Subcutaneous abdominal adipose tissue (tissue), 5 donors: Measurements from ENCODE around the gene AURKAIP1.
A peak's percentile ranks its signal among the peaks of the same experiment; 100 is the strongest.

Experiments used
- H3K27ac ChIP-seq: one replicate; pipeline ENCODE4 v1.7.0; 2013; ENCODE audit warnings: low read depth, mild to moderate bottlenecking, inconsistent platforms, low read length, moderate library complexity
- H3K27me3 ChIP-seq, 5 donors: one replicate each; pipeline ENCODE4 v1.7.0; 2013; ENCODE audit warnings: low read length in 5 of 5, inconsistent platforms in 1 of 5; ENCODE audit not compliant: control insufficient read depth in 5 of 5, insufficient read depth in 4 of 5
- H3K36me3 ChIP-seq, 5 donors: one replicate each; pipeline ENCODE4 v1.7.0; 2013; ENCODE audit warnings: low read length in 5 of 5; ENCODE audit not compliant: control insufficient read depth in 5 of 5, insufficient read depth in 5 of 5
- H3K4me1 ChIP-seq, 5 donors: one replicate each; pipeline ENCODE4 v1.7.0; 2013; ENCODE audit warnings: low read length in 5 of 5, mild to moderate bottlenecking in 3 of 5, moderate library complexity in 1 of 5; ENCODE audit not compliant: control insufficient read depth in 5 of 5, insufficient read depth in 5 of 5
- H3K4me3 ChIP-seq, 5 donors: one replicate each; pipeline ENCODE4 v1.7.0; 2013; ENCODE audit warnings: low read length in 5 of 5, low read depth in 1 of 5
- H3K9ac ChIP-seq, 5 donors: one replicate each; pipeline ENCODE4 v1.7.0; 2013; ENCODE audit warnings: low read length in 5 of 5, mild to moderate bottlenecking in 4 of 5, moderate library complexity in 3 of 5
- H3K9me3 ChIP-seq, 5 donors: one replicate each; pipeline ENCODE4 v1.7.0; 2013; ENCODE audit warnings: low read length in 5 of 5; ENCODE audit not compliant: control insufficient read depth in 5 of 5
- donor health status: healthy.
- donor health status: healthy.
- donor health status: healthy.
- donor health status: healthy.
- donor health status: healthy.

AURKAIP1 gene

DNA sequence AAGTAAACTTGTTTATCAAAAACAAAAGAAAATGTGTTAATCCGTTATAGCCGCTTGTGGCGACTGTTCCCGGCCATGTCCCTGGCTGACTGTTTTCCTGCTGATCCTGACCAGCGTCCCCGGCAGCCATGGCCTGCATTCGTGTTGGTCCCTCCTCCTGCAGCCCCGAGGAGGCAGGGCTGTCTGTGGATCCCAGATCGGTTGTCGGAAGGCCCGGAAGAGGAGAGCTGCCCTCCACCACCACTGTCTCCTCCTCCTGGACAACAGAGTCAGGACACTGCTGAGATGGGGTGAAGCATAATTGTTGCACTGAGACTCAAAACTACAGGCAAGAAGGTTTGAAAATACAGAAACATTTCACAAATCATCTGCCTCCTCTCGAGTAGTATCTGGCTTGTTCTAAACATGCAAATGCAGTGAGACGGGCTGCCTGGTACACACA lies 13.0 kb downstream of the AURKAIP1 start:
- H3K9me3 ChIP-seq: peaks cover 0 to 6% (median 0%) of the 10 kb centered on the region in 5 donors
- H3K4me3 ChIP-seq: peak overlapping the region in 4 of 5 donors; percentile 5 to 42 (median 19)
- H3K27me3 ChIP-seq: peaks cover 0 to 5% (median 0%) of the 10 kb centered on the region in 5 donors
- H3K27ac ChIP-seq: peak overlapping the region; percentile 64
- no peaks in the 10 kb centered on the region for H3K36me3 ChIP-seq
- peak overlapping the region in 2 of 5 donors; percentile 48 to 56 for H3K9ac ChIP-seq
- peaks cover 3 to 52% (median 48%) of the 10 kb centered on the region in 5 donors for H3K4me1 ChIP-seq

DNA sequence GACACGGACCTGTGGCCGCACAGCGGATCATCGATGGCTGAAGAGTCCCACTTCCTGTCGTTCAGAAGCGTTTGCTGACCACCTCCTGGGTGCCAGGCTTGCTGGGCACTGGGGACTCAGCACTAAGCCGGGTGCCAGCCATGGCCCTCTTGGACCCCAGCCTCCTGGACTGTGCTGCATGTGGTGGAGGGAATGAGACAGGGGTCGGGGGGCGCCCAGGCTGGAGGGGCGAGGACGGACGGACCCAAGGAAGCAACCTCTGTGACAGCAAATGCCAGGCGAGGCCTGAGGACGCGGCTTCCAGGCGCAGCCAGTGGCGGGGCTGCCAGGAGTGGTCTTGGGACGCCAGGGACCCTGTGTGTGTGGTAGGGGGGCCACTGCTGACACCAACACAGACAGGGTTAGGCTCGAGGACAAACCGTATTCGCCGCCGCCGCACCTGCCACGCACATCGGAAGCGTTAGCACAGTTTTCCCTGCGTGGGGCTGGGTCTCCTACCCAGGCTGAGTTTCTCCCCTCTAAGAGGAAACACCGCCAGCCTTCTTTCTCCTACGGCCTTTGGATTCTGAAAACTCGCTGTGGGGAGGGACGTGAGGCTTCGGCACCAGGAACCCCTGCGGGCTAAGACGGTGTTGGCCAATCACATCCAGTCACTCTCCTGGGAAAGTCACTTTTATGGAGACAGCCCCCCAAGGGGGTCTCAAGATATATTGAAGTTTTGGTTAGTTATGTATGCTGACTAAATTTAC lies 13.6 kb downstream of the AURKAIP1 start:
- Histone ChIP-seq H3K36me3 (no peaks in the 10 kb centered on the region), H3K9ac (peak overlapping the region in 3 of 5 donors; percentile 4 to 56 (median 48)), H3K4me3 (peak overlapping the region; percentile 5 to 42 (median 30)), H3K27ac (peak overlapping the region; percentile 64), H3K9me3 (no peaks in the 10 kb centered on the region), H3K4me1 (peaks cover 3 to 57% (median 53%) of the 10 kb centered on the region in 5 donors), H3K27me3 (peaks cover 0 to 5% (median 0%) of the 10 kb centered on the region in 5 donors)

DNA sequence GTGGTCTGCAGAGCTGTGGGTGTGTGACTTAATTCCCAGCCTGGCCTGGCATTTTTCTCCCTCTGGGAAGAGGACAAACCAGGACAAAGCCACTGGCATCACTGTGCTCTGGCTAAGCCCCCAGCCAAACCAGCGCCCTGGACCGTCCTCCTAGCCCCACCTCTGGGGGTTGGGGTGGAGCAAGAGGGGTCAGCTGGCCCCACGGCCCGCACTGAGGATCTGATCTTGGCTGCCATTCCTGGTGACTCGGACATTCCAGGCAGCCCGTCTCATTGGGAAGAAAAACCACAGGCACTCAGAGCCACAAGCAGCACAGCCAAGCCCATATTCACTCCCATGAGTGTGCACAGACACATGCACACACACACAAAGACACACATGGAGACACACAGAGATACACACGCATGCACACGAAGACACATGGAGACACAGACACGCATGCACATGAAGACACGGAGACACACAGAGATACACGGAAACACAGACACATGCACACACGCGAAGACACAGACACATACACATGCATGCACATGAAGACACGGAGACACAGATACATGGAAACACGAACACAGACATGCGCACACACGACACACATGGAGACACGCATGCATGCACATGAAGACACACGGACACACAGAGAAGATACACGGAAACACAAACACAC lies 14.4 kb downstream of the AURKAIP1 start:
- H3K27me3 ChIP-seq: peaks cover 0 to 5% (median 0%) of the 10 kb centered on the region in 5 donors
- H3K9me3 ChIP-seq: no peaks in the 10 kb centered on the region
- H3K9ac ChIP-seq: no peak overlapping the region
- peaks cover 3 to 58% (median 57%) of the 10 kb centered on the region in 5 donors for H3K4me1 ChIP-seq
- peak overlapping the region in 4 of 5 donors; percentile 0 to 42 (median 22) for H3K4me3 ChIP-seq
- no peaks in the 10 kb centered on the region for H3K36me3 ChIP-seq
- peak overlapping the region; percentile 84 for H3K27ac ChIP-seq

DNA sequence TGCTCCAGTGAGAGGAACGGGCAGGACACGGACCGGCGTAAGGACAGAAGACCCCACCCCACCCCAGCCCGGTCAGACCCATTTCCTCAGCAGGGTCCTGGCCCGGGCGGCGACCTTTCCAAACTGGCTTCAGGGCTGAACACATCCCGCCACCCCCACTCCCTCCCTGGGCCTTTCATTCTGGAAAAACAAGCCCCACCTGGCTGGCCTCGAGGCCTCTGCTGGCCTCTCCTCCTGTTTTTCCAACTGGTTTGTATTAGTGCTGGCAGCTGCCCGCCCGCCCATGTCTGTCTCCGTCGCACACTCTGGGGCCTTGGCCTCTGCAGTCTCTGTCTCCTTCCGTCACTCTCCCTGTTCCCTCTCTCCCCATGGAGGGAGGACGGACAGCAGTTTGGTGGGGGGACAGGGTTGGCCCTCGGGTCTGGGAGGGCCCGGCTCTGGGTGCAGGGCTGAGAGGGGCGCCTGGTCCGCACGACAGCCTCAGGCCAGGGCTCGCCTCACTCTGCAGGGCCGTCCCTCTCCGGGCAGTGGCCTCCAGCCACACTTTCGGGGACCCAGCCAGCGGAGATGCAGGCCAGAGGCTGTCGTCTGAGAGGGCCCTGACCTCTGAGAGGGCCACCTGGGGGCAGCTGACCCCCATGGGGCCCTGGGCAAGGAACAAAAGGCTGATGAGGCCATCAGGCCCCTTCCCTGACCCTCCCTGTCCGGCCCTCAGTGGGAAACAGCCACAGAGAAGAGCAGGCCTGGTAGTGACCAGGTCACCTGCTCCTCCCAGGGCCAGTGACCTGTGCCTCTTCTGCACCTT lies 15.1 kb downstream of the AURKAIP1 start:
- Histone ChIP-seq H3K27me3 (peaks cover 0 to 5% (median 0%) of the 10 kb centered on the region in 5 donors), H3K9me3 (no peaks in the 10 kb centered on the region), H3K9ac (peak overlapping the region in 2 of 5 donors; percentile 6 to 16), H3K4me1 (peaks cover 3 to 61% (median 58%) of the 10 kb centered on the region in 5 donors), H3K36me3 (peaks cover 0 to under 1% (median 0%) of the 10 kb centered on the region in 5 donors), H3K27ac (peak overlapping the region; percentile 84), H3K4me3 (peak overlapping the region in 3 of 5 donors; percentile 6 to 42 (median 8))

DNA sequence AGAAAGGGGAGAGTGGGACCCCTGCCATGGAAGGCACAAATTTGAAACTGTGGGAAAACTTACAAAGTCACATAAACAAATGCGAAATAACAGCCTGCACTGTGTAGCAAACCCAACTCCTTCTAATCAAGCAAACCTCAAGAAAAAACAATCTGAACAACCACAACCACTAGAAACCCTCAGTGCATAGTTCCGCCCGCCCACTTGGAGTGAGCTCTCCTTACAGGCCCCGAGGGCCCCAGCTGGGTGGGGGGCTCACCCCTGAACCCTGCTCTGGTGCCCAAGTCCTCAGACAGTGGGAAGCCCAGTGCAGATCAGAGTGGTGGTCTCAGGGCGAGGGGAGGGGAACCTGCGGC lies 15.7 kb downstream of the AURKAIP1 start:
- H3K27me3 ChIP-seq: peaks cover 0 to 6% (median 0%) of the 10 kb centered on the region in 5 donors
- H3K4me1 ChIP-seq: peaks cover 3 to 66% (median 64%) of the 10 kb centered on the region in 5 donors
- no peaks in the 10 kb centered on the region for H3K9me3 ChIP-seq
- peaks cover 0 to 5% (median 2%) of the 10 kb centered on the region in 5 donors for H3K36me3 ChIP-seq
- H3K27ac ChIP-seq: peak overlapping the region; percentile 84
- H3K9ac ChIP-seq: peak overlapping the region in 3 of 5 donors; percentile 16 to 84 (median 74)
- H3K4me3 ChIP-seq: peak overlapping the region in 4 of 5 donors; percentile 6 to 75 (median 32)

DNA sequence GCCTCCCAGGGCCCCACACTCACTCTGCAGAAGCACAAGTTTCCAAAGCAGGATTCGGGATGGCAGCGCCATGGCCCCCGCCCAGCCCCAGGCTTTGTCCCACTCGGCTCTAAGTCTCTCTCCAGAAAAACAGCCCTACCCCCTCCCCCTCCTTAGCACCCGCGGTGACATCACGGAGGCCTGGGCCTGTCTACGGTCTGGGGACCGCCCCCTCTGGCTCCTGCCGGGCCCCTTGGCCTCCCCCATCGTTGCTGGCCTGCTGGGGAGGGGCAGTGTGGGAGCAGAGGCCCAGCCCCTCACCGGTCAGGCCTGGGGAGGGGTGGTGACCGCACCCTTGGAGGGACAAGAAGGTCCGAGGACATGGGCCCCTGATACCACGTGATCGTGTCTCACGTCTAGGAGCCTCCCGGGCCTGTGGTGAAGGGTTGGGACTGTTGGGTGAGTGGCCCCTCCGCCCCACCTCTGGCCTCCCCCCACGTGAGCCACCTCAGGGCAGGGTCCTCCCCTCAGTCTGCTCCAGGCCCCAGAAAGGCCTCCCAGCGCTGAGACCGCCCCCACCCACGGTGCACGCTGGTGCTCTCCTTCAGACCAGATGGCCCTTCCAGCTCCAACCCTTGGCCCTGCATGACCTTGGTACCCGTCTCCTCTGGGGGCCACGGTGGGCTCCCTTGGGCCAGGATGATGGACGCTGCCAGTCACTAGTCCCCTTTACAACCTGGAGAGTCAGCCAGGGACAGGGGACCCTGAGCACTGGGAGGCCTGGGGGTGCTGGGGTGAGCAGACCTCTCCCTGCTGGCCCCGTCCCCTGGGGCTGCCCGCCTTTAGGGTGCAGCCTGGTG lies 16.4 kb downstream of the AURKAIP1 start, which contains the start of gene MXRA8:
Gene MXRA8, minus strand, starts transcription at position 123 of the 839 bp plus-strand sequence. Its CDS starts 51 bp downstream, at position 72.
- Histone ChIP-seq H3K27me3 (peaks cover 0 to 12% (median 0%) of the 10 kb centered on the region in 5 donors), H3K4me1 (peaks cover 3 to 72% (median 69%) of the 10 kb centered on the region in 5 donors), H3K9me3 (no peaks in the 10 kb centered on the region), H3K9ac (peak within 1 kb of the TSS; percentile 48 to 84 (median 74)), H3K27ac (peak within 1 kb of the TSS; percentile 84), H3K4me3 (peak within 1 kb of the TSS; percentile 56 to 84 (median 75)), H3K36me3 (peaks cover 0 to 9% (median 7%) of the 10 kb centered on the region in 5 donors)

DNA sequence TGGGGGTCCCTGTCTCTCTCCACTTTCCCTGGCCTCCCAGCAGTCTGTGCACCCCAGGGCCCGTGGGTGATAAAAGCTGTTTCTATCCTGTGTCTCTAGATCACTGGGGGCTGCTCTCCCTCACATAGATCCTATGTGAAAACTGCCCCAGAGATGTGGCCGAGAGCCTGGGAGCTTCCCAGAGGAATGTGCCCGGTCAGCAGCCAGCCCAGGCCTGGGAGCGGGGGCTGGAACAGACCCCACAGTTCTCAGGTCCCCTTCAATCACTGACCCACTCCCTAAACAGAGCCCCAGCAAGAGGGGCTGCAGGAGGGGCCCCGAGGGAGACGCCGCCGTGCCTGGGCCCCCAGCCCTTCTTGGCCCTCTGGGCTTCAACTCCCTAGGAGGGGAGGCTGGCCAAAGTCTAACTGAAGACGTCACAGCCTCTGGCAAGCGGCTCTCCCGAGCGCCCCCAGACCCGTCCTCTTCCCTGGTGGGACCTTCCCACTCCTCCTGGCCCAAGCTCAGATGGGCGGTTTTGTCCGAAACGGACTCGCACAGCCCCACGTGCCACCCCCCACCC lies 17.1 kb downstream of the AURKAIP1 start:
- peak overlapping the region; percentile 56 to 84 (median 75) for H3K4me3 ChIP-seq
- peak overlapping the region; percentile 84 for H3K27ac ChIP-seq
- H3K4me1 ChIP-seq: peaks cover 3 to 79% (median 76%) of the 10 kb centered on the region in 5 donors
- H3K9me3 ChIP-seq: no peaks in the 10 kb centered on the region
- peak overlapping the region; percentile 48 to 84 (median 74) for H3K9ac ChIP-seq
- peaks cover 0 to 14% (median 14%) of the 10 kb centered on the region in 5 donors for H3K36me3 ChIP-seq
- peaks cover 0 to 16% (median 0%) of the 10 kb centered on the region in 5 donors for H3K27me3 ChIP-seq

DNA sequence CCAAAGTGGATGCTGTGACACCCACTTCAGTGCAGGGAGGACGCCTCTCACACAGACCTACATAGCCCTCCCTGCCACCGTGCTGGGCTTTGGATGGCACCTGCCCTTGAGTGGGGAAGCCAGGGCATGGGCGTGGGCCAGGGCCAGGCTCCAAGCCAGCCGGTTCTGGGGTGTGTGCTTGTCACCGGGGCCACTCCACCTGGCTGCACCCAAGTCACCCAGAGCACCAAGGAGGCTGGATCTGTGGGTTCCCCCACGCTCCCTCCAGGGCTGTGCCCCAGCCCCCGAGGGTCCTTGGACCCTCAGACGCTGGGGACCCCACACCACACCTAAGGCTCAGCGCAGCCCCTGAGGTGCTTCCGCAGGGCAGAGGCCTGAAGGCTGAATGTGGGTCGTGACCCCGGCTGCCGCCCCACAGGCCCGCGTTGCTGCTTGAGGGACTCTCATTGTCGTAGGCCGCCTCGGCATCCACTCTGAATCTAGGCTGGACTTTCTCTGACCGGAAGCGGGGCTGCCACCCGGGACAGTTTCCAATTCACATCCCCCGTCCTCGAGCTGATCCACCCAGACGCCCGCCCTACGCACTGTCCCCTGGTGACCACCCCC lies 18.1 kb downstream of the AURKAIP1 start:
- Histone ChIP-seq H3K36me3 (peaks cover 0 to 18% (median 15%) of the 10 kb centered on the region in 5 donors), H3K9me3 (no peaks in the 10 kb centered on the region), H3K4me1 (peaks cover 10 to 85% (median 81%) of the 10 kb centered on the region in 5 donors), H3K27ac (peak overlapping the region; percentile 84), H3K9ac (peak overlapping the region in 4 of 5 donors; percentile 70 to 84 (median 78)), H3K4me3 (peak overlapping the region in 4 of 5 donors; percentile 56 to 78 (median 73)), H3K27me3 (peaks cover 0 to 16% (median 0%) of the 10 kb centered on the region in 5 donors)
